SJSA1 (cell line): ENCODE measurements around the gene CCDC3. TPM values are rescaled to one million over a fixed set of nuclear protein-coding genes. Genes with fewer than 3 reads are reported as not detected.

Experiments
- DNase-seq, 2 experiments: peaks; one replicate each; pipeline ENCODE4 v3.0.0-alpha.2; 2015 to 2020; ENCODE audit warnings: low spot score in 2 of 2, low read depth in 1 of 2
- H3K27ac ChIP-seq: fragments of 250-450 bp; sonication (Bioruptor Pico); 2 replicates; pipeline ENCODE4 v1.5.1; 2020; ENCODE audit warnings: mild to moderate bottlenecking, moderate library complexity
- H3K27me3 ChIP-seq: fragments of 250-450 bp; sonication (Bioruptor Pico); replicated peaks from 2 replicates; pipeline ENCODE4 v1.5.1; 2020; ENCODE audit warnings: mild to moderate bottlenecking, moderate library complexity
- H3K36me3 ChIP-seq: fragments of 250-450 bp; sonication (Bioruptor Pico); 2 replicates; pipeline ENCODE4 v1.5.1; 2020; ENCODE audit warnings: mild to moderate bottlenecking
- H3K4me1 ChIP-seq: fragments of 250-450 bp; sonication (Bioruptor Pico); replicated peaks from 2 replicates; pipeline ENCODE4 v1.6.1; 2021; ENCODE audit warnings: mild to moderate bottlenecking
- H3K4me3 ChIP-seq: fragments of 250-450 bp; sonication (Bioruptor Pico); 2 replicates; pipeline ENCODE4 v1.5.1; 2020; ENCODE audit warnings: mild to moderate bottlenecking
- H3K9me3 ChIP-seq: fragments of 250-450 bp; sonication (Bioruptor Pico); replicated peaks from 2 replicates; pipeline ENCODE4 v1.5.1; 2020; ENCODE audit warnings: mild to moderate bottlenecking
- total RNA-seq: library from RNA; depleted of rRNA; stranded (reverse); fragments of >200 nt; shearing (Covaris generic); gene quantifications from 2 replicates; pipeline ENCODE4 v1.2.3, GENCODE V29; 2014

The CCDC3 gene
- total RNA-seq, 1 experiment from 2014 or later, result 21.3 TPM

DNA sequence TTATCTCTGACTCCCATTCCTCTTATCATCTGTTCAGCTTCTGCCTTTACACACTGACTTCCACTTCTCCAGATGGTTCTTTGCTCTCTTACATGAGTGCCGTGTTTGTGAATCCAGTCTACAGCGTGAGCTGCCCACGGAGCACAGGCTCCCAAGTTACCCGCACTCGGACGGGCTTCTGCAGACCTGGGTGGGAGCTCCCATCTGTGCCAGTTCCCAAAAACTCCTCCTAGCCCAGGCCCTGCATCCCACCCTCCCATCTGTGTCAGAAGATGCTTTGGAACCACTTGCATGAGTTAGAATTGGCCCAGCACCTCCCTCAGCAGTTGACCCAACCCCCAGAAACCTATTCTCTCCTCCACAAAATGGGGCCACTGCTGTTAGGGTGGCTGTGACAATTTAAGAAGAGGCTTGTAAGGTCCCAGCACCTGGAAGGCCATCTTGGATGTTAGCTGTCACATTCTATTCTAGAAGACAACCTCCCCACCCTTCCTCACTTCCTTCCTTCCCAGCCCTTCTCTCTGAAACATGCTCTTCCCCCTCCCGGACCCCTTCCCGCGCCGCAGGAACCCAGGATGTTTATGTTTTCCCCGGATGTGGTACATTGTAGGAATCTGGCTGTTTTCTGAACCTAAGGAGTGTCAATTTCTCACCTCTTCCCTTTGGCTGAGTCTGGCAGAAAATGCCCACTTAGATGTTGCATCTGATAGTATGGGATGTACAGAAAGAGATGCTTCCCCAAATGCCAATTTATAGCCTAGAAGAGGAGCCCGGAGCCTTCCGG is 79.2 kb downstream of the CCDC3 start:
- H3K9me3 ChIP-seq, result 0 out of 2 replicates have a peak, but pooled peaks cover 3% of the 10 kb centered on the region
- H3K27me3 ChIP-seq, result no peaks in the 10 kb centered on the region
- no peak overlapping the region for H3K4me3 ChIP-seq
- H3K36me3 ChIP-seq, result no peaks in the 10 kb centered on the region
- peaks cover 15% of the 10 kb centered on the region for H3K4me1 ChIP-seq
- DNase-seq, result peak in 1 of 2 experiments; percentile 67
- H3K27ac ChIP-seq, result peak overlapping the region; percentile 54

DNA sequence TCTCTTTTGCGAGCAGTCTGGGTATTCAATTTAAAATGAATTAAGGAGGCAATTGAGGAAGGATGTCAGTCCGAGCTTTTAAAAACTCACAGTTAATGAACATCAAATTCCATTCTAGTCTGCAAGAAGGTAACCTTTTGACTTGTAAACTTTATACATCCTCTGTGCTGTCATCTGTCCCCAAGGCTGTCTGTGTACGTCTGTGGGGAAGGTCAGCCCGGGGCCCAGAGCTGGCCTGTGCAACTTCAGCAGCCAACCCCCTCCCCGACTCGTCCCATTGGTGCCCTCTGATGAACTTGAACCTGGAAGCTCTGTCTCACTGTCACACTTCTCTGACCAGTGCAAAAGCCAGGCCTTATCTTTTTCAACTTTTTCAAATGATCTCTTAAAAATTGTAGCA is 80.3 kb downstream of the CCDC3 start:
- no peaks in the 10 kb centered on the region for H3K27me3 ChIP-seq
- no peak overlapping the region for H3K27ac ChIP-seq
- no peaks in the 10 kb centered on the region for H3K36me3 ChIP-seq
- H3K4me3 ChIP-seq, result no peak overlapping the region
- peaks cover 15% of the 10 kb centered on the region for H3K4me1 ChIP-seq
- 0 out of 2 replicates have a peak, but pooled peaks cover 3% of the 10 kb centered on the region for H3K9me3 ChIP-seq
- DNase-seq, result no peak

DNA sequence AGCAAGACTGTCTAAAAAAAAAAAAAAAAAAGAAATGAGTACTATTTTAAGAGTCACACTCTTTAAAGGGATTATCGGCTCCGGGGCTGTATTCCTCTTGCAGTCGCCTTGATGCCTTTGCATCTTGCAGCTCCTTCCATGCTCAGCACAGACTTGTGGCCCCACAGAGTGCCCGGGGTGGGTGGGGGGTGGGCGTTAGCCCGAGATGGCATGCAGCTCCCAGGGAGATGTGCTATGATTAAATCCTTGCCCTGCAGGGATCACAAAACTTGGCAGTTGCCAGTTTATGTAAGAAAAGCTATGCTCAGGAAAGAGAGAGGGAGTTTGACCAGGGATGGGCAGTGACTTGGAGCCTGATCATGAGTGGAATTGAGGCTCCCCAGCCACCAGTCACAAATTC is 81.9 kb downstream of the CCDC3 start:
- no peak overlapping the region for H3K4me3 ChIP-seq
- H3K4me1 ChIP-seq, result peaks cover 24% of the 10 kb centered on the region
- H3K27ac ChIP-seq, result no peak overlapping the region
- H3K36me3 ChIP-seq, result no peaks in the 10 kb centered on the region
- H3K27me3 ChIP-seq, result no peaks in the 10 kb centered on the region
- no peak for DNase-seq
- H3K9me3 ChIP-seq, result 0 out of 2 replicates have a peak, but pooled peaks cover 3% of the 10 kb centered on the region

DNA sequence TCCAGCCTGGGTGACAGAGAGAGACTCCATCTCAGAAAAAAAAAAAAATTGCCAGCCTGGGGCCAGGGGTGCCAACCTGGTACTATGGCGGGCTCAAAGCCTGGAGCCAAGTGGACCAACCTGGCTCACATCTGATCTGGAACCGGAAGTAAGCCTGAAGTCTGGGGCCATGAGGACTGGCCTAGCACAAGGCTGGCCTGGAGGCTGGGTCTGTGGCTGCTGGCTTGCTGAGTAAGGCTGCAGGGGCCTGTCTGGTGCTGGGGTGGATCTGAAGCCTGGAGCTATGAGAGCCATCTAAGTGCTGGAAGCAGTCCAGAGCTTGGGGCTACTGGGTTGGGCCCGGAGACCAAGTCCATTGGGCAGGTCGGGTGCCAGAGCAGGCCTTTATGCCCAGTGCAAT is 84.9 kb downstream of the CCDC3 start:
- H3K27me3 ChIP-seq, result no peaks in the 10 kb centered on the region

DNA sequence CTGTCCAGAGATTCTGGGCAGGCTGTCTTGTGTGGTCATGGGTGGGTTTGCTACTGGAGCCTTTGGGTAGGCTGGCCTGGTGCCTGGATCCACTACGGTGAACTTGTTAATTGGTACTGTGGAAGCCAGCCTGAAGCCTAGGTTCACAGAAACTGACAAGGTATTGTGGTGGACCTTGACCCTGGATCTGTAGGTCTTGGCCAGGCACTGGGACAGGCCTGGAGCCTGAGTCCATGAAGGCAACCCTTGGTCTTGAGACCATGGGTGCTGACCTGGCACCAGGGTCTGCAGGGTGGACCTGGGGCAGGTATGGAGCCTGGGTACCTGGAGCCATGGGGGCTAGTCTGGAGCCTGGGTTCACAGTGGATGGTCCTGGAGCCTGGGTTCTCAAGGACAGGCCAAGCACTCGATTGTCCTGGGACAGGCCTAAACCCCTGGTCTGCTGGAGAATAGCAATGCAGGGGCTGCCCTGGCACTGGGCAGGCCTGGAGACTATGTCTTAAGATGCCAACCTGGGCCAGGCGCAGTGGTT is 85.8 kb downstream of the CCDC3 start:
- no peak overlapping the region for H3K27ac ChIP-seq
- no peaks in the 10 kb centered on the region for H3K27me3 ChIP-seq
- peaks cover 22% of the 10 kb centered on the region for H3K4me1 ChIP-seq
- DNase-seq, result no peak
- no peak overlapping the region for H3K4me3 ChIP-seq
- H3K9me3 ChIP-seq, result peaks cover 3% of the 10 kb centered on the region; the same call in 1 of the 2 replicates
- H3K36me3 ChIP-seq, result no peaks in the 10 kb centered on the region

More for the DNA sequence above, 84.9 kb downstream of the CCDC3 start:
- no peak for DNase-seq
- Histone ChIP-seq H3K9me3 (peaks cover 3% of the 10 kb centered on the region; the same call in 1 of the 2 replicates), H3K4me1 (peaks cover 22% of the 10 kb centered on the region), H3K27ac (no peak overlapping the region), H3K36me3 (no peaks in the 10 kb centered on the region), H3K4me3 (no peak overlapping the region)

DNA sequence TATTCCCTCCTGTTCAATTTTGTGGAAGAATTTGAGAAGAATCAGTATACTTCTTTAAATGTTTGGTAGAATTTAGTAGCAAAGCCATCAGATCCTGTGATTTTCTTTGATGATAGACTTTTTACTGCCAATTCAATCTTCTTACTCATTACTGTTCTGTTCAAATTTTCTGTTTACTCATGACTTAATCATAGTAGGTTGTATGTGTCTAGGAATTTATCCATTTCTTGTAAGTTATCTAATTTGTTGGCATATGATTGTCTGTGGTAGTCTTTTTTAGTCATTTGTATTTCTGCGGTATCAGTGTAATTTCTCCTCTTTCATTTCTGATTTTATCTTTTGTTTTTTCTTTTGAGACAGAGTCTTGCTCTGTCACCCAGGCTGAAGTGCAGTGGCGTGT is 87.4 kb downstream of the CCDC3 start:
- no peak overlapping the region for H3K4me3 ChIP-seq
- H3K27ac ChIP-seq, result no peak overlapping the region
- H3K9me3 ChIP-seq, result no peaks in the 10 kb centered on the region; the same call in 1 of the 2 replicates
- no peak for DNase-seq
- H3K36me3 ChIP-seq, result no peaks in the 10 kb centered on the region
- H3K27me3 ChIP-seq, result no peaks in the 10 kb centered on the region
- H3K4me1 ChIP-seq, result peaks cover 22% of the 10 kb centered on the region

DNA sequence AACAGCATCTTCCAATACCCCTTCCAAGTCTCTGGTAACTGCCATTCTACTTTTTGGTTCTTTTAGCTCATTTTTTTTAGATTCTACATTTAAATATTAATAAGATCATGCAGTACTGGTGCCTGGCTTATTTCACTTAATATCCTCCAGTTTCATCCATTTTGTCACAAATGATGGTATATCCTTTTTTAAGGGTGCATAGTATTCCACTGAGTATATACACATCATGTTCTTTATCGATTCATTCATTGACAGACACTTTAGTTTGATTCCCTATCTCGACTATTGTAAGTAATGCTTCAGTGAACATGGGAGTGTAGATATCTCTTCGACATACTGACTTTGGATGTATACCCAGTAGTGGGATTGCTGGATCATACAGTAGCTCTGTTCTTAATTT is 89.7 kb downstream of the CCDC3 start:
- Histone ChIP-seq H3K4me1 (peaks cover 22% of the 10 kb centered on the region), H3K36me3 (no peaks in the 10 kb centered on the region), H3K4me3 (no peak overlapping the region), H3K9me3 (no peaks in the 10 kb centered on the region; the same call in 1 of the 2 replicates), H3K27ac (no peak overlapping the region), H3K27me3 (no peaks in the 10 kb centered on the region)
- DNase-seq, result no peak

DNA sequence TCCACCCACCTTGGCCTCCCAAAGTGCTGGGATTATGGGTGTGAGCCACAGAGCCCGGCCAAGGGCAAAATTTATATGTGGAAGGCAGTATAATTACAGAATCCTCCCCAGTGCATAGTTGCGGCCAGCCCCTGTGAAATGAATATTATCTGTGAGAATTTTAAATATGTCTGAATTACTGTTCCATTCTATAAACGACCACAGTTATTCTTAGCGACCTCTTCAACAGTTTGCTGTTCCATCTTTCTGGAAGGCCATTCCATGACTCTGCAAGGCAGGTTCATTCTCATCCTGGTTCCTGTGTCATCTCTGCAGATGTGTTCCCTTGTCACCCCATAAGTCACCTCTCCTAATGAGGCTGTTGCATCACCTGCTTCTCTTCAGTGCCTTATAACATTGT is 90.7 kb downstream of the CCDC3 start:
- no peak overlapping the region for H3K27ac ChIP-seq
- no peaks in the 10 kb centered on the region for H3K27me3 ChIP-seq
- no peak for DNase-seq
- no peaks in the 10 kb centered on the region for H3K36me3 ChIP-seq
- H3K4me3 ChIP-seq, result no peak overlapping the region
- H3K4me1 ChIP-seq, result peaks cover 21% of the 10 kb centered on the region
- no peaks in the 10 kb centered on the region; the same call in 1 of the 2 replicates for H3K9me3 ChIP-seq

DNA sequence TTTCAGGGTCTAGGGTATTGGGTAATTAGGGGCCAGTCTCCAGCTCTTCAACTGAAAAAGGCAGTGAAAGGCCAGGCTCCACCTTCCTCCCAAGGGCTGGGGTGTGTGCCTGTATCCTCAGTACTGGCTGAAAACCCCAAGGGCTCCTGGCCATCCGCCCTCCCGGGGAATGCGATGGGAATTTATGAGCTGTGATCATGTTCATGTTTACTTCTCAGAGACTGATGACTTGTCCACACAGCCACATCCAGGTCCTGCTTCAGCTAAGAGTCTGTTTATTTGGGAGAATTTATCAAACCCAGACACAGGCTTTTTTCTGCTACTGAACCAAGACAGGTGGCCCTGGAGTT is 91.7 kb downstream of the CCDC3 start:
- Histone ChIP-seq H3K27me3 (no peaks in the 10 kb centered on the region), H3K9me3 (no peaks in the 10 kb centered on the region; the same call in 1 of the 2 replicates), H3K4me1 (peaks cover 15% of the 10 kb centered on the region), H3K4me3 (no peak overlapping the region), H3K27ac (no peak overlapping the region), H3K36me3 (no peaks in the 10 kb centered on the region)
- no peak for DNase-seq

DNA sequence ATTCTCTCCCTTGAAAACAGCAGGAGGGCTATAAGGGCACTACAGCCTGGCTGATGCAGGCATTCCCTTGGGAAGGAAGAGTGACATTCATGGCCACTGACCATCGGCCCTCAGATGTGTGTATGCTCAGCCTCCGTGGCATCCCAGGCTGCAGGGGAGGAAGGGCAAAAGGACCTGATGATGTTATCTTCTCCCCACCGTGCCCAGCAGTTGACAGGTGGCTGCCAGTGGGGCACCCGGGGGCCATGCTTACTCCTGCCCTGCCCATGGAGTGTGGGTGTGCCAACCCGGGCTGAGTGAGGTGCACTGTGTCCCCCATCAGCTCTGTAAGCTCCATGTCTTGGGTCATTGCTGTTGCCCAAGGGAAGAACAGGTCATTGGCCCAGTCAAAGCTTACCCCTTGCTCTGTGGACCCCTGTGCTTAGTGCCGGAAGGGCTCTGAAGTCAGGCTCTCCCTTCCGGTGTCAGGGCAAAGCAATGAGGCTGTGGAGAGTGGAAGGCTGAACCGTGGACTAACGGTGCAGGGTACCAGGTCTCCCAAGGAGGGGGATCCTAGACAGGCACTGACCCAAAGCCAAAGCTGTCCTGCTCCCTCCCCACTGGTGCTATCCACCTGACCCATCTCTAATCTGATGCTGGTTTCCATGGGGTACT is 92.2 kb downstream of the CCDC3 start:
- Histone ChIP-seq H3K4me1 (peaks cover 10% of the 10 kb centered on the region), H3K27me3 (no peaks in the 10 kb centered on the region), H3K27ac (no peak overlapping the region)

DNA sequence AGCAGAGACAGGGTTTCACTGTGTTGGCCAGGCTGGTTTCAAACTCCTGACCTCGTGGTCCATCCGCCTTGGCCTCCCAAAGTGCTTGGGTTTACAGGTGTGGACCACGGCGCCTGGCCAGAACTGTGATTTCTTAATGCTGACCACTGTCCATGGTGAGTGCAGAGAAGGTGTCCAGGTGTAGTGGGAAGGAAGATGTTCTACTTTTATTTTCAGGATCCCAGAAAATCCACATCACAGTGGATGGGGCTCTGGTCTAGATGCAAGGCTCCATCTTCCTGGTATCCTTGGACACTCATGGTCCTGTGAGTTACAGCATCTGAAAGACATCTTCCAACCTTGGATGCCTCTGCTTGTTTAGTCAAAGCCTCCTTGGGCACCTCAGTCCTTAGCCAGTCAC is 92.7 kb downstream of the CCDC3 start:
- H3K4me1 ChIP-seq, result peaks cover 4% of the 10 kb centered on the region
- DNase-seq, result no peak
- no peaks in the 10 kb centered on the region for H3K36me3 ChIP-seq
- H3K27me3 ChIP-seq, result no peaks in the 10 kb centered on the region
- no peak overlapping the region for H3K27ac ChIP-seq
- H3K4me3 ChIP-seq, result no peak overlapping the region
- H3K9me3 ChIP-seq, result no peaks in the 10 kb centered on the region; the same call in 1 of the 2 replicates

More for the DNA sequence above, 92.2 kb downstream of the CCDC3 start:
- H3K36me3 ChIP-seq, result no peaks in the 10 kb centered on the region
- DNase-seq, result no peak
- no peak overlapping the region for H3K4me3 ChIP-seq
- no peaks in the 10 kb centered on the region; the same call in 1 of the 2 replicates for H3K9me3 ChIP-seq

DNA sequence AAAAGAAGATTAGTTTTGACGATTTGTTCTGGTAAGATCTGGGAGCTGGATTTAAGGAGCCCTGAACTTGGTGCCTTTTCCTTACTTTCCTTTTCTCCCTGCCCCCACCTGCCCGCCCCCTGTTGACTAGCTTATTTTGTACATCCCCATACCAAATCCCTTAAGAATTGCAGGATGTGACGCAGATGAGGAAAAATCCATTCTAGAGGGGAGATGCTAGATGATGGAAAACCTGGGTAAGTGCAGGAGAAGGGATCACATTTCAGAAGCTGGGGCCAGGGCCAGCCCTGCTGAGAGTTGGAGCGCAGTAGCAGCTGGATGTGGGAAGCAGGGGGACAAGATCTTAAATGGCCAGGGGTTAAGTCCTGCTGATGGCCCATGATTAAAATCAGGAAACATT is 93.9 kb downstream of the CCDC3 start:
- no peak overlapping the region for H3K27ac ChIP-seq
- DNase-seq, result no peak
- no peaks in the 10 kb centered on the region; the same call in 1 of the 2 replicates for H3K9me3 ChIP-seq
- no peaks in the 10 kb centered on the region for H3K27me3 ChIP-seq
- no peaks in the 10 kb centered on the region; the same call in 1 of the 2 replicates for H3K4me1 ChIP-seq
- H3K36me3 ChIP-seq, result no peaks in the 10 kb centered on the region
- no peak overlapping the region for H3K4me3 ChIP-seq

DNA sequence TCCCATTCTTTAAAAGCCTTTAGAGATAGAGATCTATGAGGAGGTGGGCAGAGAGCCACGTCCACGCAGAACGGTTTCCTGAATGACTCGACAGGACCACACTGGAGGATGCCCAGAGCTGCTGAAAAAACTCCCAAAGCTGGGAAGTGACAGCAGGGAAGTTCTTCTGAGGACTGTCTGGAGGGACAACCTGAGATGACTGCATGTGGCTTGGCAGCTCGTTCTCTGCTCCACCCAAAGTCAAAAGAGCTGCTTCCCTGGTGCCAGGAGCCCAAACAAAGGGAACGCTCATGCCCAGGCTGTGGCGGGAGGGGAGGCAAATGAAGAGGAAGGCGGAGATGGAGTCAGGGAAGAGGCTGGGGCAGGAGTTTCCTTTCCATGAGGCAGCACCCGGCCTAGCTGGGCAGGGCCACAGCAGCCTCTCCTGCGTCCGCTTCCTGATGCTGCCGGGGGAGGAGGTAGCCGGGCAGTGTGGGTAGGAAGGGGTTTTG is 95.4 kb downstream of the CCDC3 start:
- Histone ChIP-seq H3K36me3 (no peaks in the 10 kb centered on the region), H3K27me3 (no peaks in the 10 kb centered on the region), H3K4me3 (no peak overlapping the region), H3K27ac (no peak overlapping the region), H3K9me3 (no peaks in the 10 kb centered on the region), H3K4me1 (no peaks in the 10 kb centered on the region; the same call in 1 of the 2 replicates)
- no peak for DNase-seq

DNA sequence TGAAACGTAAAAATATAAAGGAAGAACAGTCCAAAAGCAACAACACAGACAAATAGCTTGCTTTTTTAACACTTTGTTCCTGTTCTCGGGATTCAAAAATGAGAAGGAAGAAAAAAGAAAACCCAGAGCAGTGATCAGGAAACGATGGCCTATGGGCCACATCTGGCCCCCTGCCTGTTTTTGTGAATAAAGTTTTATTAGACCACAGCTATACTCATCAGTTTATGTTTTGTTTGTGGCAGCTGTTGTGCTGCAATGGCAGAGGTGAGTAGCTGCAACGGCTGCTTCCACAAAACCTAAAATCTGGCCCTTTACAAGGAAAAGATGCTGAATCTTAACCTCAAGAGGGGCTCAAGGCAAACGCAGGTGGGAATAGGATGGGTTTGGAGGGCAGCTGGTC is 96.4 kb downstream of the CCDC3 start:
- DNase-seq, result no peak
- Histone ChIP-seq H3K9me3 (no peaks in the 10 kb centered on the region), H3K36me3 (no peaks in the 10 kb centered on the region), H3K4me3 (no peak overlapping the region), H3K4me1 (no peaks in the 10 kb centered on the region; the same call in 1 of the 2 replicates), H3K27me3 (no peaks in the 10 kb centered on the region), H3K27ac (no peak overlapping the region)
